Measurements from ENCODE around the gene PDLIM5.

The PDLIM5 gene

GRCh38 chr4:94615451-94615850 lies 163.7 kb downstream of the PDLIM5 start:
- 55% methylated on average over 4 of the region's 4 CpGs for WGBS

GRCh38 chr4:94621491-94622080 lies 169.8 kb downstream of the PDLIM5 start:
- Histone ChIP-seq H2AK5ac (ENCODE audit: low read length, severe bottlenecking) (no peak overlapping the region), H3K4me2 (ENCODE audit: low read length, poor library complexity, severe bottlenecking) (no peak overlapping the region), H2BK12ac (ENCODE audit: low read length in 2 of 2) (no peak overlapping the region), H3K23ac (ENCODE audit: low read length in 2 of 2) (no peak overlapping the region), H2BK120ac (ENCODE audit: low read depth, low read length) (no peak overlapping the region), H3K14ac (ENCODE audit: low read length in 2 of 2) (no peak overlapping the region), H3K9ac (ENCODE audit: low read length) (peak overlapping the region; percentile 15), H3K79me1 (replicated peaks; ENCODE audit: low read length, poor library complexity, severe bottlenecking) (peaks cover 13% of the 10 kb centered on the region), H3K4ac (ENCODE audit: low read depth in 1 of 2, low read length in 2 of 2) (no peak overlapping the region), H3K4me1 (ENCODE audit: control insufficient read depth, insufficient read depth, low read depth, low read length) (no peaks in the 10 kb centered on the region), H3K4me3 (ENCODE audit: insufficient read depth in 1 of 2, low read depth in 1 of 2, low read length in 2 of 2) (no peak overlapping the region), H3K18ac (ENCODE audit: low read depth in 1 of 2, low read length in 2 of 2) (no peak overlapping the region), H3K27me3 (ENCODE audit: control insufficient read depth in 1 of 2, insufficient read depth in 1 of 2, low read length in 2 of 2) (no peaks in the 10 kb centered on the region), H3K36me3 (ENCODE audit: control insufficient read depth in 1 of 2, insufficient read depth in 2 of 2, low read depth in 1 of 2, low read length in 2 of 2) (peaks cover 4 to 31% of the 10 kb centered on the region in 2 experiments), H3K27ac (ENCODE audit: low read length, poor library complexity, severe bottlenecking) (no peak overlapping the region), H4K91ac (ENCODE audit: low read length) (no peak overlapping the region), H2AFZ (ENCODE audit: low read depth, low read length) (no peak overlapping the region), H4K8ac (ENCODE audit: low read length) (no peak overlapping the region), H3K9me3 (ENCODE audit: control insufficient read depth, low read length) (no peaks in the 10 kb centered on the region), H2BK15ac (ENCODE audit: low read depth, poor library complexity, severe bottlenecking) (no peak overlapping the region), H2BK5ac (ENCODE audit: low read depth, low read length, poor library complexity, severe bottlenecking) (no peak overlapping the region)
- DNase-seq: peak; percentile 57
- WGBS: 22% methylated on average over 4 of the region's 6 CpGs

More at GRCh38 chr4:94615451-94615850, 163.7 kb downstream of the PDLIM5 start:
- no peak overlapping the region for H3K14ac ChIP-seq (ENCODE audit: low read length in 2 of 2)
- no peak overlapping the region for H2AFZ ChIP-seq (ENCODE audit: low read depth, low read length)
- no peak overlapping the region for H4K91ac ChIP-seq (ENCODE audit: low read length)
- H2BK5ac ChIP-seq (ENCODE audit: low read depth, low read length, poor library complexity, severe bottlenecking): no peak overlapping the region
- peaks cover 6% of the 10 kb centered on the region for H3K79me1 ChIP-seq (replicated peaks; ENCODE audit: low read length, poor library complexity, severe bottlenecking)
- H4K8ac ChIP-seq (ENCODE audit: low read length): no peak overlapping the region
- no peak overlapping the region for H3K4ac ChIP-seq (ENCODE audit: low read depth in 1 of 2, low read length in 2 of 2)
- no peak overlapping the region for H3K9ac ChIP-seq (ENCODE audit: low read length)
- H3K27ac ChIP-seq (ENCODE audit: low read length, poor library complexity, severe bottlenecking): no peak overlapping the region
- no peak overlapping the region for H3K23ac ChIP-seq (ENCODE audit: low read length in 2 of 2)
- no peak for DNase-seq
- H3K9me3 ChIP-seq (ENCODE audit: control insufficient read depth, low read length): no peaks in the 10 kb centered on the region
- no peak overlapping the region for H2AK5ac ChIP-seq (ENCODE audit: low read length, severe bottlenecking)
- H2BK120ac ChIP-seq (ENCODE audit: low read depth, low read length): no peak overlapping the region
- H3K18ac ChIP-seq (ENCODE audit: low read depth in 1 of 2, low read length in 2 of 2): no peak overlapping the region
- peaks cover 4 to 31% of the 10 kb centered on the region in 2 experiments for H3K36me3 ChIP-seq (ENCODE audit: control insufficient read depth in 1 of 2, insufficient read depth in 2 of 2, low read depth in 1 of 2, low read length in 2 of 2)
- H3K27me3 ChIP-seq (ENCODE audit: control insufficient read depth in 1 of 2, insufficient read depth in 1 of 2, low read length in 2 of 2): no peaks in the 10 kb centered on the region
- no peaks in the 10 kb centered on the region for H3K4me1 ChIP-seq (ENCODE audit: control insufficient read depth, insufficient read depth, low read depth, low read length)
- H3K4me3 ChIP-seq (ENCODE audit: insufficient read depth in 1 of 2, low read depth in 1 of 2, low read length in 2 of 2): no peak overlapping the region
- H2BK15ac ChIP-seq (ENCODE audit: low read depth, poor library complexity, severe bottlenecking): no peak overlapping the region
- H3K4me2 ChIP-seq (ENCODE audit: low read length, poor library complexity, severe bottlenecking): no peak overlapping the region
- H2BK12ac ChIP-seq (ENCODE audit: low read length in 2 of 2): no peak overlapping the region

- Histone ChIP-seq H3K4me3 (ENCODE audit: insufficient read depth in 1 of 2, low read depth in 1 of 2, low read length in 2 of 2) (no peak overlapping the region), H3K79me1 (replicated peaks; ENCODE audit: low read length, poor library complexity, severe bottlenecking) (peaks cover 14% of the 10 kb centered on the region), H3K9ac (ENCODE audit: low read length) (peak overlapping the region; percentile 10), H2BK12ac (ENCODE audit: low read length in 2 of 2) (no peak overlapping the region), H2BK15ac (ENCODE audit: low read depth, poor library complexity, severe bottlenecking) (no peak overlapping the region), H3K4me1 (ENCODE audit: control insufficient read depth, insufficient read depth, low read depth, low read length) (no peaks in the 10 kb centered on the region), H4K91ac (ENCODE audit: low read length) (no peak overlapping the region), H2AFZ (ENCODE audit: low read depth, low read length) (no peak overlapping the region), H3K14ac (ENCODE audit: low read length in 2 of 2) (no peak overlapping the region), H3K4ac (ENCODE audit: low read depth in 1 of 2, low read length in 2 of 2) (no peak overlapping the region), H3K9me3 (ENCODE audit: control insufficient read depth, low read length) (no peaks in the 10 kb centered on the region), H3K23ac (ENCODE audit: low read length in 2 of 2) (no peak overlapping the region), H2BK5ac (ENCODE audit: low read depth, low read length, poor library complexity, severe bottlenecking) (no peak overlapping the region), H3K4me2 (ENCODE audit: low read length, poor library complexity, severe bottlenecking) (no peak overlapping the region), H2AK5ac (ENCODE audit: low read length, severe bottlenecking) (no peak overlapping the region), H3K27me3 (ENCODE audit: control insufficient read depth in 1 of 2, insufficient read depth in 1 of 2, low read length in 2 of 2) (no peaks in the 10 kb centered on the region), H2BK120ac (ENCODE audit: low read depth, low read length) (no peak overlapping the region), H3K18ac (ENCODE audit: low read depth in 1 of 2, low read length in 2 of 2) (no peak overlapping the region), H3K27ac (ENCODE audit: low read length, poor library complexity, severe bottlenecking) (no peak overlapping the region), H3K36me3 (ENCODE audit: control insufficient read depth in 1 of 2, insufficient read depth in 2 of 2, low read depth in 1 of 2, low read length in 2 of 2) (peaks cover 0 to 28% of the 10 kb centered on the region in 2 experiments), H4K8ac (ENCODE audit: low read length) (no peak overlapping the region)
- 94% methylated on average over 3 of the region's 3 CpGs for WGBS
- DNase-seq: no peak
Observed at GRCh38 chr4:94623126-94623911, 171.6 kb downstream of the PDLIM5 start.

- no peak overlapping the region for H3K27ac ChIP-seq (ENCODE audit: low read length, poor library complexity, severe bottlenecking)
- no peaks in the 10 kb centered on the region for H3K4me1 ChIP-seq (ENCODE audit: control insufficient read depth, insufficient read depth, low read depth, low read length)
- no peak overlapping the region for H3K9ac ChIP-seq (ENCODE audit: low read length)
- peaks cover 25% of the 10 kb centered on the region for H3K79me1 ChIP-seq (replicated peaks; ENCODE audit: low read length, poor library complexity, severe bottlenecking)
- no peak for DNase-seq
- no peak overlapping the region for H2AK5ac ChIP-seq (ENCODE audit: low read length, severe bottlenecking)
- peaks cover 0 to 25% of the 10 kb centered on the region in 2 experiments for H3K36me3 ChIP-seq (ENCODE audit: control insufficient read depth in 1 of 2, insufficient read depth in 2 of 2, low read depth in 1 of 2, low read length in 2 of 2)
- no peak overlapping the region for H2AFZ ChIP-seq (ENCODE audit: low read depth, low read length)
- H3K27me3 ChIP-seq (ENCODE audit: control insufficient read depth in 1 of 2, insufficient read depth in 1 of 2, low read length in 2 of 2): no peaks in the 10 kb centered on the region
- 100% methylated on average over 1 of the region's 3 CpGs for WGBS
- no peak overlapping the region for H3K4ac ChIP-seq (ENCODE audit: low read depth in 1 of 2, low read length in 2 of 2)
- no peak overlapping the region for H3K4me3 ChIP-seq (ENCODE audit: insufficient read depth in 1 of 2, low read depth in 1 of 2, low read length in 2 of 2)
- H3K23ac ChIP-seq (ENCODE audit: low read length in 2 of 2): no peak overlapping the region
- H2BK15ac ChIP-seq (ENCODE audit: low read depth, poor library complexity, severe bottlenecking): no peak overlapping the region
- H3K18ac ChIP-seq (ENCODE audit: low read depth in 1 of 2, low read length in 2 of 2): no peak overlapping the region
- H2BK12ac ChIP-seq (ENCODE audit: low read length in 2 of 2): no peak overlapping the region
- H3K14ac ChIP-seq (ENCODE audit: low read length in 2 of 2): no peak overlapping the region
- H4K91ac ChIP-seq (ENCODE audit: low read length): no peak overlapping the region
- H3K9me3 ChIP-seq (ENCODE audit: control insufficient read depth, low read length): no peaks in the 10 kb centered on the region
- H2BK120ac ChIP-seq (ENCODE audit: low read depth, low read length): no peak overlapping the region
- no peak overlapping the region for H3K4me2 ChIP-seq (ENCODE audit: low read length, poor library complexity, severe bottlenecking)
- no peak overlapping the region for H2BK5ac ChIP-seq (ENCODE audit: low read depth, low read length, poor library complexity, severe bottlenecking)
- no peak overlapping the region for H4K8ac ChIP-seq (ENCODE audit: low read length)
Observed at GRCh38 chr4:94626942-94627341, 175.2 kb downstream of the PDLIM5 start.

All from mesenchymal stem cell (in vitro differentiated cells and primary cell).